Sciatic nerve (tissue), 2 donors: Measurements from ENCODE around the gene MDH2. TPM values are rescaled to one million over a fixed set of nuclear protein-coding genes. Genes with fewer than 3 reads are reported as not detected.
"Not testable (repeated sequence)": the region's sequence is repeated elsewhere in the genome, so short reads cannot be mapped to it uniquely, and the experiment has no call there.

Experiments
- ATAC-seq: fragments of 200-7000 bp; cut with Tn5 transposase; one replicate; pipeline ENCODE4 v1.9.1; 2020; ENCODE audit warnings: mild to moderate bottlenecking, moderate library complexity
- DNase-seq: peaks from one replicate; pipeline ENCODE4 v3.0.0-alpha.2; 2020; ENCODE audit warnings: low spot score
- intact Hi-C: fragments of 100-400 bp; cut with DNase I; formaldehyde crosslinking; loops from one replicate; pipeline ENCODE4 v1.14.2; 2022
- total RNA-seq: library from RNA; stranded (reverse); fragmentation: NEBNext Ultra II Directional; extraction: Animal tissue kit (Norgen Biotek cat#: 25700); gene quantifications from one replicate; pipeline ENCODE4 v1.2.1, GENCODE V29; 2021
- donor health status: DM: no; HTN: no; CAD: no.
- donor health status: DM: no; HTN: no; CAD: no.

Gene MDH2, protein sequence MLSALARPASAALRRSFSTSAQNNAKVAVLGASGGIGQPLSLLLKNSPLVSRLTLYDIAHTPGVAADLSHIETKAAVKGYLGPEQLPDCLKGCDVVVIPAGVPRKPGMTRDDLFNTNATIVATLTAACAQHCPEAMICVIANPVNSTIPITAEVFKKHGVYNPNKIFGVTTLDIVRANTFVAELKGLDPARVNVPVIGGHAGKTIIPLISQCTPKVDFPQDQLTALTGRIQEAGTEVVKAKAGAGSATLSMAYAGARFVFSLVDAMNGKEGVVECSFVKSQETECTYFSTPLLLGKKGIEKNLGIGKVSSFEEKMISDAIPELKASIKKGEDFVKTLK
- 74.9 TPM for total RNA-seq

DNA sequence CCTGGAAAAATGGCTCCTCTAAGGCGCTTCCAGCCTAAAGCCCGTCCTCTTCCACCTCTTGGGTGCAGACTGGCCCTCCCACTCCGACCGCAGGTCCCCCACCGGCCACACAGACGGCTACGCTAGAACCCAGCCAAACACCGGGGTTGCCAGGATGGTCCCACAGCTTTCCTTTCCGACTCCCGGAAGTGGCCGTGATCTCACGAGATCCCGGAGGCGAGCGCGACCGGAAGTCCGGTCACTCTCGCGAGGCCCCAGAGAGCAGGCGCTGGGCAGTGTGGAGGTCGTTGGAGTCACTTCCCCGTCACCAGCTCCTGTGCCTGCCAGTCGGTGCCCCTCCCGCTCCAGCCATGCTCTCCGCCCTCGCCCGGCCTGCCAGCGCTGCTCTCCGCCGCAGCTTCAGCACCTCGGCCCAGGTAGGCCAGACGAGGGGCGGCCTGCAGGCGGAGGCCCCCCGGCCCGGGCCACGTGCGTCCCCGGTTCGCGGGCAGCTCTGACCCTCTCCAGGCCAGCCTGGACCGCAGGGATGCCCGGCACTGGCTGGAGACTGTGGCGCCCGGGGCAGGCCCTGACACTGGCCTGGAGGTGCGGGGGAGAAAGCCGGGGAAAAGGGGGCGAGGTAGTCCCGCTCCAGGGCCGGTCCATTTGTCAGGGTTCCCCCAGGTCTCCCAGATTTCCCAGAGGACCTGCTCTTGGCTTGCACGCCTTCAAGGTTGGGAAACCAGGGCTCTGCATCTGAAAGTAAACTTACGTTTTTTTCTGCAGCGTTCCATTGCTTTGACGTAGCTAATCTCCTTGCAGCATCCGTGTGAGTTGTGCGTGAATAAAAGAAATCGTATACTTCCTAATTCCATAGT lies at the start of gene MDH2, which contains the start of gene STYXL1:
TSS of gene MDH2 (plus strand) at position 296 of the 857 bp plus-strand sequence. CDS start at position 351, 55 bp downstream.
TSS of gene STYXL1 (minus strand) at position 190 of the 857 bp plus-strand sequence. CDS start 17,477 bp downstream, outside the sequence.
- peak; percentile 99 for ATAC-seq
- DNase-seq: peak; percentile 96
- intact Hi-C loops: no loop called here

DNA sequence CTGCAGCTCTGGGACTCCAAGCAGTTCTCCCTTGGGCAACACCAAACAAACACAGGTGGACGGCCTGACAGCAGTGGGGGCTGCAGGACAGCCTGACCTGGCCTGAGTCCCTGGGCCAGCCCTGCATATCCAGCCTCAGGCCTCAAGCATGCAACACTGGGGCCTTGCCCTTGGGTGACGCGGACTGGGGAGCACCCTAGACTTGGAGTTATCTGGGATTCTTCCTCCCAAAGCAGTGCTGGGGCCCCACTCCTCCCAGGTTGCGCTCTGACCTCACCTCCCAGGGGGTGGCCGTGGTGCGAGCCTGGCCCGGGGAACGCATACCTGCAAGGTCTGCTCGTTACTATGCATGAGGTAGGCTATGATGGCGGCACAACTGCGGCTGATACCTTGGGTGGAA lies 47.3 kb upstream of the MDH2 start:
- ATAC-seq: no peak
- no peak for DNase-seq
- intact Hi-C loops: no loop called here

DNA sequence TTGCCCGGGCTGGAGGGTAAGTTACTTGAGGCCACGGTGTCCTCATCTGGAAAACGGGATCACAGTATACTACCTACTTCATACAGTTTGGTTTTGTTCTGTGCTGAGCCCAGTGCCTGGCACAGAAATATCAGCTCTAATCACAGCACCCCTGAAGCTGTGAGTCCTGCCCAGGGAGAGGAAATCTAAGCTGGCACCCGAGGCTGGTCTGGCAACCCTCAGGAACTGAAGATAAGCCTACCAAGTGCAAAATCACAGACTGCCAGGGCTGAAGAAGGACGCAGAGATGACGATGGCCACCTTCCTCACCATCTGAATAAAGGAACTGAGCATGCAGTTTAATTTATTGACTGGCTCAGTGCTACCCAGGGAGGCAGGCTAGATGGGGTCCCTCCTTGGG lies 45.8 kb upstream of the MDH2 start:
- DNase-seq (no peak), ATAC-seq (no peak)
- intact Hi-C loops: no loop called here

DNA sequence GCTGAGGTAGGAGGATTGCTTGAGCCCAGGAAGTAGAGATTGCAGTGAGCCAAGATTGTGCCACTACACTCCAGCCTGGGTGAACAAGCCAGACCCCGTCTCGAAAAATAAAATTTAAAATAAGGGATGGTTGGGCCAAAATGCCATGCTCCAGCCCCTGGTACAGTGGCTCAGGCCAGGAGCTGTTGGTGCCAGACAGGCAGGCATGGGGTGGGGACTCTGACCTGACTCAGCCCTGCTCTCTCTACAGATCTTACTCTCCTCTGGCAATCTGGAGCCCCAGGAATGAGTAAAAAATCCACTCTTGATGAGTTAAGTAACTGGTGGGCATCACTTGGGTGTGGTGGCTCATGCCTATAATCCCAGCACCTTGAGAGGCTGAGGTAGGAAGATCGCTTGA lies 45.1 kb upstream of the MDH2 start:
- intact Hi-C loops: no loop called here

DNA sequence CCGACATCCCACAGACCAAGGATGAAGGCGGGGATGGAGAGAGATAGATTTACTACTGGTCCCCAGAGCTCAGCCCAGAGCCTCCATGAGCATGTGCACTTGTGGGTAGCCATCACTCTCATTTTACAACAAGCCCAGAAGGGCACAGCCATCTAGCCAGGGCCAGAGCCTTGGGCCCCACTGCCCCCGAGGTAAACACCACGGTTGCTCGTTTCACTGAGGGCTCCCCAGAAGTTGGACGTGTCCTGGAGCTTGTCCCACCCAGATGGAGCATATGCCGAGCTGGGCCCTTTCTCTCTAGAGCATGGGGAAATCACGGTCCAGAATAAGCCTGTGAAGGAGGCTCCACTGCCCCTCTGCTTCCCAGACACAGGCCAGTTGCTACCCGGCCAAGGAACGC lies 44.6 kb upstream of the MDH2 start:
- intact Hi-C loops: no loop called here
- ATAC-seq (no peak), DNase-seq (no peak)

More for the DNA sequence above, 45.1 kb upstream of the MDH2 start:
- ATAC-seq (no peak), DNase-seq (no peak)

DNA sequence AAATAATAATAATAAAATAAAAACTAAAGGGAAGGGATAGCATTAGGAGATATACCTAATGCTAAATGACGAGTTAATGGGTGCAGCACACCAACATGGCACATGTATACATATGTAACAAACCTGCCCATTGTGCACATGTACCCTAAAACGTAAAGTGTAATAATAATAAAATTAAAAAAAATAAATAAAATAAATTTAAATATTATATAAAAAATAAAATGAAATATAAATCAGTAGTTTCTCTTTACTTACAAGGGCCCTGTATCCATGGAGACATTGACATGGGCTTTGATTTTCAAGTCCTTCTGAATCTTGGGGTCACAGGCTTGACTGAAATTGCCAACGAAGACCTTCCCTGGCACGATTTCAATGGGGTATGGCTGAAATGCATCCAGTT lies 42.9 kb upstream of the MDH2 start:
- not testable (repeated sequence) for ATAC-seq, DNase-seq

DNA sequence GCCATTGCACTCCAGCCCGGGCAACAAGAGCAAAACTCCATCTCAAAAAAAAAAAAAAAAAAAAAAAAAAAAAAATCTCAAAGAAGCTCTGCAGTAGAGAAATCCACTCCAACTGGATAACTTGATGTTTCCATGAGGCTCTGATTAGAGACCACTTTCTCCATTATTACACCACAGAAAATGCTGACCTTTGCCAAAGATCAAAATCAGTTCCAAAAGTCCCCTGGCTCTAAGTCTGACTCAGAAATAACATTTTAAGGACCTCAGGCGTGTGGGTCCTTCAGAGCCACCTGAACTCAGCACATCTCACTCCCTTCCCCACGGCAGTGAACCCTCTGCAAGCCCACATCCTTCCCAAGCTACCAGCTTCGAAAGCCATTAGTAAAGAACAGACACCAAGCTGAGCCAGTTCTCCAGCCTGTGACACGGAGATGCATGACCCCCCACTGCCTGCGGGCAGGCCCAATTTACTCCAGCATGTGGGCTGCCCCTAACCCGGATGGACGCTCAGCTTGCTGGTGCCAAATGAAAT lies 39.7 kb upstream of the MDH2 start:
- intact Hi-C loops: no loop called here
- no peak for DNase-seq
- no peak for ATAC-seq

More for the DNA sequence above, 42.9 kb upstream of the MDH2 start:
- intact Hi-C loops: not testable (repeated sequence)

DNA sequence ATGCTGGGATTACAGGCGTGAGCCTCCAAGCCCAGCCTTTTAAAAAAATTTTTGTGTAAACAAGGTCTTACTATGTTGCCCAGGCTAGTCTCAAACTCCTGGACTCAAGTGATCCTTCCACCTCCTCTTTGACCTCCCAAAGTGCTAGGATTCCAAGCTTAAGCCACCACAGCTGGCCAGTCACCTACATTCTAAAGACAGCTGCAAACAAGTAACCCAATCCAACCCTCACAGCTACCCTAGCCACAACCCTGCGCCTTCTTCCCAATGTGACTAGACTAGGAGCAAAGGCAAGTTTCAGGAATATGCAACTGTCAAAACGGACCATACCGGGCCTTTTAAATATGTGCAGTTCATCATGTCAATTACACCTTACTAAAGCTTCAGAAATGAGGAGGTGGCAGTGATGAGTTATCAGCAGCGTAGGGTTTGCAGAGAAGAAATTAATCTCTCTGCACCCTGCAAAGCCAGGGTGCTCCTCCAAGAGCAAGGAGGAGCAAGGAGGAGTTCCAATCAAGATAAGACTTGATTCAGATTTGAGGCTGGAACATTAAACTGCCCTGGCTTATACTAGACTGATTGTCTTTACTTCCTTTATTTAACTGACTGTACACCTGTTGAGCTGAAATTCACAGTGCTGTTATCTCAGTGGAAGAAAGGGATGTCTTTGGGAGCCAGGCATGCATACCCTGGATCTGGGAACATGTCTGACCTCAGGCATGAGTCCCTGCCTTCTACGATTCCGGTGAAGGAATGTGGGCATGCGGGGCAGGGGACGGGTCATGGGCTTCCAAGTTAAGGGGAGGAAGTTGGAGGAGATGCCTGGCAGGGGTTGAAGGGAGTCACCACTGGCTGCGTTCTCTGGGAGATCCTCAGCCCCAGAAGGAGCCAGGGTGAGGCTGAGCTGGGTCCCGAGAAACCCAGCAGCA lies 38.0 kb upstream of the MDH2 start:
- DNase-seq: no peak
- intact Hi-C loops: no loop called here
- no peak for ATAC-seq

DNA sequence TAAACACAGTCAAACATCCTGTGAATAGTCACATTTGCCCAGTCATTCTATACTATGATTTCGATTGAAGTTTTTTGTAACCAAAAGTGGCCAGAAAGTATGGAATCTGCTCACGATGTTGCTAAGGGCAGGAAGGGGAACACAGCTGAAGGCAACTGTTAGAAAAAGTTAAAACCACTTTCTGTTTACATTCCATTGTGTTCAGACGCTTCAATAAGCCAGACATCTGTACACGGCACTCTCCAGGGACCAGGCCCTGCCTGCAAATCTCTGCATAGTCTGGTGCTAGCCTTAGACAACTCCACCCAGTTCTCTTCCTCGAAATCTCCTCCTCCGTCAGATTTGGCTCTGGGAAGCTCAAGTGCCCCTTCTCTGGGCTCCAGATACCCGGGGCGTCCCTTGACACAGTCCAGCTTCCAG lies 36.5 kb upstream of the MDH2 start:
- intact Hi-C loops: no loop called here
- ATAC-seq: peak; percentile 85
- no peak for DNase-seq

DNA sequence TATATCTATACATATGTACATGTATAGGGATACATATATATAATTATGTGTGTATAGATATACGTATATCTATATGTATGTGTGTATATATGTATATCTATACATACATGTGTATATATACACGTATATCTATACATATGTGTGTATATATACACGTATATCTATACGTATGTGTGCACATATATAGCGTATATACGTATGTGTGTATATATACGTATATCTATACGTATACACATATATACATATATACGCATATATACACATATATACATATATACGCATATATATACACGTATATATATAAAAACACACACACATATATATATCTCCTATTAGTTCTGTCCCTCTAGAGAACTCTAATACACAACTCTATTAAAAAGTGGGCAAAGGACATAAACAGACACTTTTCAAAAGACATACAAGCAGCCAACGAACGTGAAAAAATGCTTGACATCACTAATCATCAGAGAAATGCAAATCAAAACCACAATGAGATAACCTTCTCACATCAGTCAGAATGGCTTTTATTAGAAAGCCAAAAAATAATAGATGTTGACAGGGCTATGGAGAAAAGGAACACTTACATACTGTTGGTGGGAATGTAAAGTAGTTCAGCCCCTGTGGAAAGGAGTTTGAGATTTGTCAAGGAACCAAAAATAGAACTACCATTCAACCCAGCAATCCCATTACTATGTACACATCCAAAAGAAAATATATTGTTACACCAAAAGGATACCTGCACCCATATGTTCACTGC lies 31.5 kb upstream of the MDH2 start:
- ATAC-seq: no peak
- no peak for DNase-seq
- intact Hi-C loops: no loop called here

DNA sequence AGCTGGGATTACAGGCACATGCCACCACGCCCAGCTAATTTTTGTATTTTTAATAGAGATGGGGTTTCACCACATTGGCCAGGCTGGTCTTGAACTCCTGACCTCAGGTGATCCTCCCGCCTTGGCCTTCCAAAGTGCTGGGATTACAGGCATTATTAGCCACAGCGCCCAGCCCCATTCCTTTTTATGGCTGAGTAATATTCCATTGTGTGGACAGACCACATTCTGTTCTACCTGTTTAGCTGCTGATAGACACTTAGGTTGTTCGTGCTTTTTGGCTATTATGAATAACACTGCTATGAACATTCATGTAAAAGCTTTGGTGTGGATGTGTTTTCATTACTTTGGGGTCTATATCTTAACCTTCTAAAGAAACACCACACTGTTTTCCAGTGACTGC lies 29.4 kb upstream of the MDH2 start:
- intact Hi-C loops, ATAC-seq, DNase-seq: not testable (repeated sequence)

DNA sequence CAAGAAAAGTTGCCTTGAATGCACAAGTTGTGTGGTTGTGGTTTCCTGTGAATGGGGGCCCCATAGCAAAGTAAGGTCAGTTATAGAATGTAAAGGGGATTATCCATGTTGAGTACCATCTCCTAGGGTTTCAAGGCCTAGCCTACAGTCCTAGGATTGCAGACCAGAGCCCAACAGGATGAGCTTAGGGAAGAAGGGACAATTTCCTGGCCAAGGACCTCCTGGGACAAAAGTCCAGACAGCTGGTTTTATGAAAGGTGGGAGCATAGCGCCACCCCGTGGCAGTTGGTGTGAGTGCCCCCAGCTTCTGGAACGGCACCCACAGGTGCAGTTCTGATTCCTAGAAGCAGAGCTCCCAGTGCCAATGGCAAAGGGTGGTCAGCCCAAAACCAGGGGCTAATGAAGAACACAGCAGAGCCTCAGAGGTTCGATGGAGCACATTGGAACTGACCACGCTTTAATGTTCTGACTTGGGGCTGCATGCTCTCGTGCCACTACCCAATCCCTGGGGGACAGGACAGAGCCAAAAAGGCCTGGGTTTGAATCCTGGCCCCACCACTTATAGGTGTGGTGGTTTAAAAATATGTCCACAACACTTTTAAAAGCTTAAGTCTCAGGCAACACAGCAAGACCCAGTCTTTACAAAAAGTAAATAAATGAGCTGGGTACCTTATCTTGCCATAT lies 27.7 kb upstream of the MDH2 start:
- ATAC-seq: peak; percentile 71
- DNase-seq: peak; percentile 87
- intact Hi-C loops: loop anchor here (5.0 kb wide), 1 partner anchor 153 kb away; no protein-coding TSS in a partner anchor

DNA sequence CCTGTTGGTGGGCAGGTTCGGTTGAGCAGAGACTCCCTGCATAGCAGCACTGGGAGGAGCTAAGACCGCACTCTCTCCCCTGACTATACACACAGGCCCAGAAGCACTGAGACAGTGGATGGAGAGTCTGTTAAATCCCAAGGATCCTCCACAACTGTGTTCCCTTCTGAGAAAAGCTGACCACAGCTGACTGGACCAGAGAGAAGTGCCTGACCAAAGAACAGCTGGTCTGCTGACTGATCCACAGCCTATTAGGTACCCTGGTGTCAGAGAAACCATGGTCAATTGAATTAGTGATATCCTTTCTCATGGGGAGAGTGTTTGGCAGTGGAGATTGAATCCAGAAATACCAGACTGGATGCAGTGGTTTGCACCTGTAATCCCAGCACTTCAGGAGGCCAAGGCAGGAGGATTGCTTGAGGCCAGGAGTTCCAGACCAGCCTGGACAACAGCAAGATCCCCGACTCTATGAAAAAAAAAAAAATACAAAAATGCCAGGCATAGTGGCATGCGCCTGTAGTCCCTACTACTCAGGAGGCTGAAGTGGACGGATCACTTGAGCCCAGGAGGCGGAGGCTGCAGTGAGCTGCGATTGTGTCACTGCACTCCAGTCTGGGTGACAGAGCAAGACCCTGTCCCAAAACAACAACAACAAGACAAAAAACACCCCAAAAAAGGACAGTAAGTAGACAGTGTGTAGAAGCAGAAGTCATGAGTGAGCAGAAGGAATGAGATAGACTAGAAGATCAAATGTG lies 25.7 kb upstream of the MDH2 start:
- ATAC-seq: no peak
- intact Hi-C loops: loop anchor here (5.0 kb wide), 1 partner anchor 155 kb away; no protein-coding TSS in a partner anchor
- no peak for DNase-seq

DNA sequence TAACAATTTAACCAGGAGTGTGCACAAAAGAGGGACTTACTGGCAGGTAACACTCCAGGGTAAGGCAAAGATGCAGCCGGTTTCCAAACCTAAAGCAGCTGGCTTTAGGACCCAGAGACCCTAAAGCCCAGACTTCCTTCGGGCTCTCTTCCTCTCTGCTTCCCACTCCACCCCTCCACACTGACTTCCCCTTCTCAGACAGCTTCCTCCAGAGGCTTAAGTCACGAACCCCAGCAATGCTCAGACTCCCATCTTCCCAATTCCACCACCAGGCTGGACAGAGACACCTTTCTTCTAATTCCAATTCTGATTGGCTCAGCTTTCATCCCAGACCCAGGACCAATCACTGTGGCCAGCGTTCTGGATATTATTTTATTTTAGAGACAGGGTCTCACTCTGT lies 24.9 kb upstream of the MDH2 start:
- intact Hi-C loops: loop anchor here (5.0 kb wide), 1 partner anchor 156 kb away; no protein-coding TSS in a partner anchor
- ATAC-seq (no peak), DNase-seq (no peak)

DNA sequence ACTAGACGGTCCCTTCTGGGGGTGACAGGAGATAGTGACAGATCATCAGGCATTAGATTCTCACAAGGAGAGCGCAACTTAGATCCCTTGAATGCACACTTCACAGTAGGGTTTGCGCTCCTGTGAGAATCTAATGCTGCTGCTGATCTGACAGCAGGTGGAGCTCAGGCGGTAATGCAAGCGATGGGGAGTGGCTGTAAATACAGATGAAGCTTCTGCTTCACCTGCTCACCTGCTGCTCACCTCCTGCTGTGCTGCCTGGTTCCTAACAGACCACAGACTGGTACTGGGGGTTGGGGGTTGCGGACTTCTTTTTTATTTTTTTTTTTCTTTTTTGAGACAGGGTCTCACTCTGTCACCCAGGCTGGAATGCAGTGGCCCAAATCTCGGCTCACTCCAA lies 18.2 kb upstream of the MDH2 start:
- intact Hi-C loops, ATAC-seq, DNase-seq: not testable (repeated sequence)

DNA sequence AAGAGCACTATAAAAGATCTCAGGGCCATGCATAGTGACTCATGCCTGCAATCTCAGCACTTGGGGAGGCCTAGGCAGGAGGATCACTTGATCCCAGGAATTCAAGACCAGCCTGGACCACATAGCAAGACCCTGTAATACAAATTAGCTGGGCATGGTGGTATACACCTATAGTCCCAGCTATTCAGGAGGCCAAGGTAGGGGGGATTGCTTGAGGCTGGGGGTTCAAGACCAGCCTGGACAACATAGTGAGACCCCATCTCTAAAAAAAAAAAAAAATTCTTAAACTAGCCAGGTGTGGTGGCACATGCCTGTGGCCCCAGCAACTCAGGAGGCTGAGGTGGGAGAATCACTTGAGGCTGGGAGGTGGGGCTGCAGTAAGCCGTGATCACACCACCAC lies 15.9 kb upstream of the MDH2 start:
- ATAC-seq (no peak), DNase-seq (no peak)
- intact Hi-C loops: no loop called here

DNA sequence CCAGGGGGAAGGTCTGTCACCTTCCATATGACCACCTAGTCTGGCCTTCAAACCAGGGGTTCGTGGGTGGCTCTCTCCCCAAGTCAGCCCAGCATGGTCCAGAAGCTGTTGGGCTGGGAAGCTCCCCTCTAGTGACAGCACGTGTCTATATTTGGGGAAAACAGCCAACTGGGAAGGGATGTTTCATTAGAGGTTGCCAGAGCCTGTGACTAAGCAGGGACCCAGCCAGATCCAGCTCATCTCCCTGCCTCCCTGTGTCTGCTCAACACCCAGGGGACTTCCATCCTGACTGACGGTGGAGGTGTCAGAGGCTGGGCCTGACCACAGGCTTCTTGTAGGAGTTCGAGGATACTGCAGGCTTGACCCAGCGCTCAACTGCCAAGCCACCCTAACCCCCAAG lies 10.6 kb upstream of the MDH2 start:
- DNase-seq (no peak), ATAC-seq (peak; percentile 84)
- intact Hi-C loops: no loop called here
